ENCODE results near the gene CLMN.
"Not testable (repeated sequence)": the region's sequence is repeated elsewhere in the genome, so short reads cannot be mapped to it uniquely, and the experiment has no call there.

CLMN gene

DNA sequence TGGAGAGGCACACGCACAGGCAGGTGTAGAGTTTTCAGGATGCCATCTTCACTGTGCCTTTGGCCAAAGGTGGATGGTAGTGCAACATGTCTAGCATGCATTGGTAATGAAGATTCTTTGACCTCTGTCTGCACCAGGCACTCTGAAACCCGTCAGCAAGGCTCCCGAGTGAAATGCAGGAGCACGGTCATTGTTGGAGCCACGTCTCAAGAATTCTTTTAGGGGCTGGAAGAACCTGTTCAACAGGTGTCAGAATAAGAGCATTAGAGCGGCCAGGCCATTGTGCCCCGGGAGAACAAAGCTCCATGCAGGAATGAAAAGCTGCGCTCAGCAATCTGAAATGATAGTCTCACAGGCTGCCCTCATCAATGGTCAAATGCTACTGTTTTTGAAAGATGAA is 122.2 kb downstream of the CLMN start:
- DNase-seq (ENCODE audit: low read depth in 3 of 3, low spot score in 1 of 3): no peak

DNA sequence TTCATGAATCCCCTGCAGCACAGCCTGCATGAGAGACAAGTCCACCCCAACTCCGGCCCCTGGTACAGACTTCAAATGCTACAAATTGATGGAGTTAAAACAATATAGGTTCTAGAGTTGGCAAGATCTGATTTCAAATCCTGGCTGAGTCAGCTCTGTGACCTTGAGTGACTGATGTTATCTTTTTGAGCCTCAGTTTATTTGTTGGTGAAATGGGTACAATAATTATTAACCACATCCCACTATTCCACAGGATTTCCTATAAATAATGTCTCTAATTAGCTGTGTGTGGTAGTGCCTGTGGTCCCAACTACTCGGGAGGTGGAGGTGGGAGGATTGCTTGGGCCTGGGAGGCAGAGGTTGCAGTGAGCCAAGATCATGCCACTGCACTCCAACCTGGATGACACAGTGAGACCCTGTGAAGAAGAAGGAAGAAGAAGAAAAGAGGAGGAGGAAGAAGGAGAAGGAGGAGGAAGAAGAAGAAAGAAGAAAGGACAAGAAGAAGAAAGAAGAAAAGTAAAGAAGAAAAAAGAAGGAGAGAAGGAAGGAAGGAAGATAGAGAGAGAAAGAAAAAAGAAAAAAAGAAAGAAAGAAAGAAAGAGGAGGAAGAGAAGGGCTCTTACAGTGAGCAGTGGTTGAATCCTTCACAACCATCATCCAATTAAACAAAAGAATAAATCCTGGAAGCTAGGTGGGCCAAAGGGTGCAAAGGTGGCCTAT is 122.7 kb downstream of the CLMN start:
- DNase-seq (ENCODE audit: low read depth in 3 of 3, low spot score in 1 of 3): no peak

DNA sequence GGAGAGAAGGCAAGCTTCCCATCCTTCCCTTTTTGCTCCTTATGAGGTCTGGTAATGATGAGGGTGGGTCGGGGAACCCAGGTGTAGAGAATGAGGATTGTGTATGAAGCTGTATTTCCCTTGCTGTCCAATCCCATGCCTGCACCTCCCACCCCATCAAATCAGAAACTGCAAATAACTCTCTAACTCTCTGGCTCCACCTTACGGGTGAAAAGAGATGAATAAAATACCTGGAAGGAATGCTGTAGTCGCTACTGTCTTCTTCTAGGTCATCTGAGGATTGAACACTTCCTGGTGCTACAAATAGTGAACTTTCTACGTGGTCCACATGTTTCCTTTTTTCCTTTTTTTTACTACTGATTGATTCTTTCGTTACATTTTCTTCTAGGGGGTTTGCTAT is 123.4 kb downstream of the CLMN start:
- no peak for DNase-seq (ENCODE audit: low read depth in 3 of 3, low spot score in 1 of 3)

DNA sequence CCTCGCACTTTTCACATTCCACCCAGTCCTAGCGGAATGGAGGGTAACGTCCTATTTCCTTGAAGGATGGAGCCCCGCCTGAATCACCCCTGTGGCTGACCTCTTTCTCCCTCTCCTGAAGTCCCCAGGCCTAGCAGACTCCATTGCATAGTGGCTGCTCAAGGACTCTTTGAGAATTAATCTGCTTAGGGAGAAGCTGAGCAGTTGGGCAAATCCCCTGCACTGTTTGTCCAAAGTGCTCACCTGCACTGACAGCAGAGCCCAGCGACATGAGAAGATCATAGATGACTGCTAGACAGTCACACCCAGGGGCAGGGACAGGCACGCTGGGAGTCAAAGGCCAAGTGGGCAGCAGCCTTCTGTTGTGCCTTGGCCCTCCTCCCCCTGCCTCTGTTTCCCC is 124.7 kb downstream of the CLMN start:
- DNase-seq (ENCODE audit: low read depth in 3 of 3, low spot score in 1 of 3): no peak

DNA sequence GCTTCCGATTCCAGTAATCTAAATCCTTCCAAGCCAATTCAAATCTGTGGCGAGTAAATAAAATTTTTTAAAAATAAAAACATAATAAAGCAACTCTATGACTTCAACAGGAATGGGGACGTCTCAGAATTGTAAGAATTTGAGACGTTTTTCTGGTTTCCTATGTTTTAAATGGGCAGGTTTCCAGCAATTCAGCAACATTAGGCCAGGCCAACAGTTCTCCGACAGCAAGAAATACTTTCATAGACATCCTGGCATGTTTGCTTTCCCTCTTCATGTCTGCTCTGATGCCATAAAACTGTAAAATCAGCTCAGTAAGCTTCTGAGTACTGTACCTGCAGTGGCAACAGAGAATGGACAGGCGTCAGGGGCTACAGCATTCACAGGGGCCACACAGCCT is 126.6 kb downstream of the CLMN start:
- DNase-seq (ENCODE audit: low read depth in 3 of 3, low spot score in 1 of 3): no peak

DNA sequence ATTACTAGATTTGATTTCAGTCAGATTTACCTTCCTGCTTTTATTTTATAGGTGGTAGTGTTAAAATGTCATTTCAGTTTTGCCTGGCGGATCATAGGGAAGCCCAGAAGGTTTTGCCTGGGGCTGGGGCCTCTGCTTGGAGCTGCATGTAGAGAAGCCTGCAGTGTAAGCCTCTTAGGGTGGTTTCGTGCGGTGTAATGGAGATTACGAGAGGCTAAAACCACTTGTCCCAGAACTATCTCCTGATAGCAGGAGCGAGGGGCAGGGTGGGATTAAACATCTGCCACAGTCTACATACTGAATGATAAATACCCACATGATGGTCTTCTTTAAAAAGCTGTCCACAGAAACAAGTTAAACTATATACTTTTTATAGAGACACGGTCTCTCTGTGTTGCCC is 127.4 kb downstream of the CLMN start:
- DNase-seq (ENCODE audit: low read depth in 3 of 3, low spot score in 1 of 3): no peak

DNA sequence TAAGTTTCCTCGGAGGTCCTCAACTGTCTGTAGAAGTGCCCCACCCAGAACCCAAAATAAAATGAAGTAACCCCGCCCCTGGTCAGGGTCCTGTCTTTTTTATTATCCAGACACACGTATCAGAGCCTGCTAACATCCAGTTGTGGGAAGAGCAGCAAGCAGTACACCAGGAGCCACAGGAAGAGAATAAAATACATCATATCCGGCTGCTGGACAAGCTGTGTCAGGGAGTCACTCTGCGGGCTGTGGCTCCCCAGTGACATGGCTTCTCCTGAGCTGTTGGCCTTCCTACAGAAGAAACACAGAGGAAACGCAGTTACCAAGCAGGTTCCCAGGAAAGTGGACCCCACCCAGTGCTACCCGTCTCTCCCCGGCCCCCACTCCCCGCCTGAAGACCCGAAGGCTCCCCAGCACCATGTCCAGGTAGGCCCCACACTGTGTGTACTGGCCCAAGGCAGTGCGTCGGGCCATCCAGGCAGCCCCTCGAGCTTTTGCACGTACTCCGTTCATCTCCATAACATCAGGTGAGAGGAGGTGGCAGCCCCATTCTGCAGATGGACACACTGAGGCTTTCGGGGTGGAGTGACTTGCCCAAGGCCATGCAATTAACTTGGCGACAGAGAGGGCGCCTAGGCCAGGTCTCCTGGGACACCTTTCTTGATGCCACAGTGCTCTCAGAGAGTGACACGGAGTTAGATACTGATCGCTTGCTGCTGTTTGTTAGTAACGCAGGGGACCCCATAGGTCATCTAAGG is 128.1 kb downstream of the CLMN start:
- DNase-seq (ENCODE audit: low read depth in 3 of 3, low spot score in 1 of 3): no peak

DNA sequence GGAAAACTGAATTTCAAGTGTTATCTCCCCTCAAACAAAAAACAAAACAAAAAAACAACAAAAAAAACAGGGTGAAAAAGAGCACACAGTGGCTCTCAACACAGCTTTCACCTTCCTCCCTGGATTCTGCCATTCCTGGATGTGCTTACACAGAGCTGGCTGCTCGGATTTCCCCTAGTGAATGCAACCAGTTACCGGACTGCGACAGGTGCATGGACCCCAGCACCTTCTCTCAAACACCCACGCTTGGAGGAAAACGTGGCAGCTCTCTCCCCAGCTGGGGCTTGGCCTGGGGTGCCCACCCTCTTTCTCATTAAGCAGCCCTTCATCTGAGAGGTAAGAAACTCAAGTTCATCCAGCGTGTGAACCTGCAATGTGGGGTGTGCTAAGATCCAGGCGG is 128.9 kb downstream of the CLMN start:
- no peak for DNase-seq (ENCODE audit: low read depth in 3 of 3, low spot score in 1 of 3)

DNA sequence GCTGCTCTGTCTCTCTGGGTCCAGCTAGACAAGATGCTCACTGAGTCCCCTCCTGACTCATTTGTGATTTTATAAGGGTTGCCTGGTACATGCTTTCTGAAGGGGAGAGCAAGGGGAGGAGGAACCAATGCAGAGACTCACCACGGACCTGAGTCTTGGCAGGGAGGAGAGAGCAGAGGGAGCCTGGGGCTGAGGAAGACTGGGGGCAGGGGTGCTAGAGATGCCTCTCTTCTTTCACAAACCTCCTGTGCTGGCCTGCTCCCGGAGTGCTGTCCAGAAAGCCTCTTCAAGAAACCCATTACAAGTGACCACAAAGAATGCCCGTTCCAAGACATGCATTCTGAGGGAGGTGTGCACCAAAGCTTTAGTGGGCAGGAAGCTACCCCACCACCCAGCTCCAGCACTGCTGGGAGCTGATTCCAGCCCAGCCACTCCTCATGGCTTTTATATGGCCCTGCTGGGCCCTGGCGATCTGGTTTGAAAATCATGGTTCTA is 129.3 kb downstream of the CLMN start:
- no peak for DNase-seq (ENCODE audit: low read depth in 3 of 3, low spot score in 1 of 3)

DNA sequence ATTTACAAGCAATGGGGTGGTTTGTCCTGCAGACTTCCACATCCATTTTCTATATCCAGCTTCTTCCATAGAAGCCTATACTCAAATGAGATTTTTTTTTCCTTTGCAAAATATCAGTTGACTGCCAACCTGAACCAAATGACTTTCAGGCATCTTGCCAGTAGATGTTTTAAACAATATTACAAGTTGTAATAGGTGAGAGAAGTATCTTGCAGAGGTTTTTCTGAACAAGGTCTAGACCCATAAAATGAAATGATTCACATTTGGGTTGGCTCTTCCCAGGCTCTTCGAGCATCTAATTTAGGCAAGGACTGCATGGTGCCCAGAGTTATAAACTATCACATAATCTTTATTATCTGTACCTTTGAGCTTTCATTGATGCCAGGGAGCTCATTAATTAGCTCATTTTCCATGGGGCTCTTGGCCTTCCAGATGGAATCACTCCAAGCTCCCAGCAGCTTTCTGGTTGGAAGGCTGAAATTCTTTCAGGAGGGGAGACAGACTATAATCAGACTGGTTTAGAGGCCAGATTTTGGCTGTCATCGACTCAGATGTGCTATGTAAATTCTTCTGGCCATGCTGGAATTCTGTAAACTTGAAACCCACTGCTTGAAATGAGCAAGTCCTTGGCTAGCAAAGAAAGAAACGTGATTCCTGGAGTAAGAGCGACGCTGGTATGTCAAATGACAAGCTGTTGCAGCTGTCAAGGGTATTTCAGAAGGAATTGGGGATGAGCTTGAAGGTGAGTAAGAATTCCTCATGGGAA is 130.2 kb downstream of the CLMN start:
- DNase-seq (ENCODE audit: low read depth in 3 of 3, low spot score in 1 of 3): no peak

DNA sequence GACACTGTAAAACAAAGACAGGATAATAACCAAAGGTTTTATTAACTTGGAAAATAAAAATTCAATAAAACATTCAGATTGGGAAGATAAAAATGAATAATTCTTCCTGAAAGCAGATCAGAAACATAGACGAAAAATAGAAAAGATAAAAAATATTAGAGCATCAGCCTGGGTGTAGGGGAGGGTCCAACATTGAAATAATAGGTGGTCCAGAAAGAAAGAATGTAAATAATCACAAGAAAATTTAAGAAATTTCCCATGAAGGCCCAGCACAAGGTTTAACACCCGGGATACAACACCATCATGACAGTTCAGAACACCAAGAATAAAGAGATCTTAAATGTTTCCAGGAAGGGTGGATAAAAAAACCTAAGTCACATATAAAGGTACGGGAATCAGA is 131.3 kb downstream of the CLMN start:
- no peak for DNase-seq (ENCODE audit: low read depth in 3 of 3, low spot score in 1 of 3)

DNA sequence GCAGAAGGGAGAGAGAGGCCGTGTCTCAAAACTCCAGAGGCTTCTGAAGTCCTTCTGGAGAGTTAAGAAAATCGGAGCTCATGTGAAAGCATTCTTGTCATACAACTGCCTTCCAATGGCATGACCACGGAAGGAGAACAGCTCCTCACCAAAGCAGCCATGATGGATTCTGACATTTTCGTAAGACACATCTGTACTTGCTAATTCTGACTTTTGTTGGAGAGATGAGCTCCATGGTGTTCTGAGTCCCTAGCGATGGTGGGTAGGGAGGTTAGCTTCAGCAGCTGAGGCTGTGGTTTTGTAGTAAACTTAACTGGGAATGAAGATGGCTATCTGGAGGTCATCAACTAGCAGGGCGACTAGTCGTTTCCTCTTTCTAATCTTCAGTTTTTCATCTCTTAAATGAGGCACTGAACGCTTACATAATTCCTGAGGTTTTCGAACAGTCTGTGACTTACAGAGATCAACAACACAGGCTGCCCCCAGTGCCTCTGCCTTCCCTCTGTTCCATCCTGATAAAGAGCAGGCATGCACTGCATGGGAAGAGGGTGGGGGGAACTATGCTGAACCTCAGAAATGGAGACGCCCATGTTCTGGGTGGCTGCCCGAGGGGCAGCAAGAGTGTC is 133.8 kb downstream of the CLMN start:
- no peak for DNase-seq (ENCODE audit: low read depth in 3 of 3, low spot score in 1 of 3)

DNA sequence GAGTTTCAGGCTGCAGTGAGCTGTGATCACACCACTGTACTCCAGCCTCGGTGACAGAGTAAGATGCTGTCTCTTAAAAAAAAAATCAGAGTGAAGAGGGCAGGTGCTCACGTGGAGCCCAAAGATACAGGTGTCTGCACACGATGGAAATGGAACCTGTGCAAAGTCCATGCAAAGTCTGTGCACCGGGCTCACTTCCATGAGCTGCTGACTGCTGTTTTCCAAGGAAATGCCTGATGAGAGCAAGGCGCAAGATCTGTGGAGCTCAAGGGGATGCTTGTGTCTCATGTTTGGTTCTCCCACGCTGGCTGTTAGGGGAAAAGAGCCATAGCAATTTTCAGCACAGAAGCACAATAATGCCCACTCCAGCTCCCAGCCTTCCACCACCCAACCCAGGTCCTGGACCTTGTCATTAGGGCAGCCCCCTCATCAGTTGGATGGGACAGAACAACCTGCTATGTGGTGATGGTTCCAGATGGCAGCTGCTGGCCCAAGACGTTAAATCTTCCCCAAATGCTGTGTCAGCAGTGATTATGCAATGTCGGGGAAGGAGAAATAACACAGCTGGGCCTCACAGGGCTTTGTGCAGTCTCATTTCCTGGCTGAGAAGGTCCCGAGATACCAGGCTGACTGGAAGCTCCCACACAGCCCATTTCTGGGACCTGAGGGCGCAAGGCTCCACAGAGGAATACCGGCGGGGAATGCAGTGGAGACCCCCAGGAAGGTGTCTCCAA is 134.5 kb downstream of the CLMN start:
- DNase-seq (ENCODE audit: low read depth in 3 of 3, low spot score in 1 of 3): no peak

DNA sequence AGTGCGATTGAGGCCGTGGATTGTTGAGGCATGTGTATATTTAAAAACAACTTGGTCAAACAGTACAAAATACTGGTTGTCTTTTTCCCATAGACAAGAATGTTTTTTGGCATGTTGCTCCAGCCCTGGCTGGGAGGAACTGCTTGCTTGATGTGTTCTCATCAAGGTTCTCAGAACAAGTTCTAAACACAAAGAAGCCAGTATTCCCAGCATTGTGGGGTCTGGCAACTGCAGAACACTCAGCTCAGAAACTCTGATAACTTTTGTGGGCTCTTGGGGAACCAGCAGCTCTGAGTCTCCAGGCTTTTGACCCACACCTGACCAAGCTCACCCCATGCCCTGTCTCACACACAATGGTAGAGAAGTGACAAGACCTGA is 135.3 kb downstream of the CLMN start:
- no peak for DNase-seq (ENCODE audit: low read depth in 3 of 3, low spot score in 1 of 3)

DNA sequence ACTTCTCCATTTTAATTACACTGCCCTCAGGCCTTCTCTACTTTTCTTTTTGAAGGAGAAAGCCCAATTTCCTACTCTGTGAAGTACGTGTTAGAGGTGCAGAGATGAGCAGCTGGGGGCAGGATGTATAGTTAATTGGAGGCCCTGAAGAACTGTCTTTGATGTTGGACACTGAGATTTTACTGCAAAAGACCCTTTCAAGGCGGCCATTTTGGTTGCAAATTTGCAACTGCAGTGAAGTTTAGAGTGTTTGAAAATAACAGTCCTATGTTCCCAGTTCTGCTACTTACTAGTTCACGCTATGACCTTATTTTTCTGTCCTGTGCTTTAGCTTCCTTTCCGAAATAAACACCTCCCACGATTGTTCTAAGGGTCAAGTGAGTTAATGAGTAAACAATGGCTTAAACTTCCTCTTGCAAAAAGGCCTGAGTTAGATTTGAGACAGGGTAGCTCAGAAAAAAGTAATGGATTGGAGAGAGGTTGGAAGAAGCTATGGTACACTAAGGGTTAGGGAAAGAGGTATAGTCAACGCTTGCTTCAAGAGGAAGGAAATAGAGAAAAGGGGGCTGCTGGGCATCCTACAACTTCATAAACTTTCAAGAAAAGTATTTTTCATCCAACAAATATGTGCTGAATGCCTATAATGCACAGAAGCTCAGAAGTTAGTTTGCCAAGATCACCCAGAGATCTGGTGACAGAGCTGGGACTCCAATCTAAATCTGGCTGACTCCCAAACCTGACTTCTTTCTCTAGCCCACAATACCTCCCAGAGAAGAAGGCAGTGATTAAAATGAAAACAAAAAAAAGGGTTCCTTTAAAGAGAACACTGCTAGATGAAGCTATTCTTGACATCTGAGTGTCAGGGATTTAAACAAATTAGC is 135.9 kb downstream of the CLMN start:
- DNase-seq (ENCODE audit: low read depth in 3 of 3, low spot score in 1 of 3): no peak

DNA sequence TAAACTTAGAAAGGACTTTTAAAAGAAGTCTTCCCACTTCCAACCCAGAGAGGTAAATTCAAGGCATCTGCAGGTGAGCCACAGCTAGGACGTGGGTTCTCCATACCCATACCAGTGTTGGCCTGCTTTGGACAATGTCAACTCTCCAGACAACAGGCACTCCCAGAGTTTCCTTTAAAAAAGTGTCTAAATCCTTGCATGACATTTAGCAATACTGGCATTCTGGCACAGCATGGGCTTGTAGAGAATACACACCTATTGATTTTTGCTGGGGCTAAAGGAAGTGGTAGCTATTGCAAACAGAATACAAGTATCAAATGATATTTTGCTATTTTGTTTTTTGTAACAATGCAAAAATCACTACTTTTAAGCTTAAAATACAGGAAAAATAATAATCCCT is 136.6 kb downstream of the CLMN start:
- no peak for DNase-seq (ENCODE audit: low read depth in 3 of 3, low spot score in 1 of 3)

DNA sequence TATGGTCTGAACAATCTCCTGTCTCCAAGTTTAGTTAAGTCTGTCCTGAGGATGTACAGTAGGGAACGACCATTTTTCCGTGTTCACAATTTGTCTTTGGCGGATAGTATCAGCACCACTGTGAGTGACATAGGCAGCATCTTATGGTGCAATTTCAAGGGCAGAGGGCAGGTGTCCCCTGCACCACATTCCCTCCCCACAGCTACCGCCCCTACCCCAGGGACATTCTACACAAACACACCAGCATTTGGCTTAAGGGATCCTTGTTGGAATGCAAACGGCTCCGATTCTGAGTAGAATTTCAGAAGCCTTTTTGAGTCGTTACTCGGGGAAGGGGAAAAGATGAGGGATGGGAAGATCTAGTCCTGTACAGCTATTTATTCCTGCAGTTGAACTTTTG is 137.3 kb downstream of the CLMN start:
- DNase-seq (ENCODE audit: low read depth in 3 of 3, low spot score in 1 of 3): no peak

DNA sequence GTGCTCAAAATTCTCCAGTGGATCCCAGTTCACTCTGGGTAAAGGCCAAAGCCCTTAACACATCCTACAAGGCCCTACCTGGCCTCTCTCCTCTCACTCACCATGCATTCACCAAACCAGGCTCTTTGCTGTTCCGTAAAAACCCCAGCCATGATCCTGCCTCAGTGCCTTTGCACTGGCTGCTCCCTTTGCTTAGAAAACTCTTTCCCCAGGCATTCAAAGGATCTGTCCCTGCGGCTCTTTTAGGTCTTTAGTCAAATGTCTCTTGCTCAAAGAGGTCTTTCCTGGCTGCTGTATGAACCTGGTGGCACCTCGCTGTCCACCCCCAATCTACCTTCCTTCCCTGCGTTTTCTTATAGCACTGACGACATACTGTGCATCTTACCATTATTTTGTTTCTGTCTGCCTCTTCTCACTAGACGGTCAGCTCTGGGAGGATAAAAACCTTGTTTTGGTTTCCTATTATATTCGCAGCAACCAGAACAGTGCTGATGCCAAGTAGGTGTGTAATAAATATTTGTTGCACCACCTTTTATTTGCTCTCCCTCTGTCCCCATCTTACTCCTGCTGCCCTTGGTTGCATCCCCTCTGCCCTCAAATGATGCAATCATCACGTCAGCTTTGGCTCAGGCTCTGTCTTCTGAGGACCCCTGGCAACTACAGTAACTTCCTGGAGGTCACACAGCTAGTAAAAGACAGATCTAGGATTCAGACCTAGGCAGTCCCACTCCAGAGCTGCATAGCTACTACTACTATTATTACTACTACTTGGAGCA is 138.6 kb downstream of the CLMN start:
- no peak for DNase-seq (ENCODE audit: low read depth in 3 of 3, low spot score in 1 of 3)

DNA sequence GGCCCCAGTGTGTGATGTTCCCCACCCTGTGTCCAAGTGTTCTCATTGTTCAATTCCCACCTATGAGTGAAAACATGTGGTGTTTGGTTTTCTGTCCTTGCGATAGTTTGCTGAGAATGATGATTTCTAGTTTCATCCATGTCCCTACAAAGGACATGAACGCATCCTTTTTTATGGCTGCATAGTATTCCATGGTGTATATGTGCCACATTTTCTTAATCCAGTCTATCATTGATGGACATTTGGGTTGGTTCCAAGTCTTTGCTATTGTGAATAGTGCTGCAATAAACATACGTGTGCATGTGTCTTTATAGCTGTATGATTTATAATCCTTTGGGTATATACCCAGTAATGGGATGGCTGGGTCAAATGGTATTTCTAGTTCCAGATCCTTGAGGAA is 144.0 kb downstream of the CLMN start:
- not testable (repeated sequence) for DNase-seq (ENCODE audit: low read depth in 3 of 3, low spot score in 1 of 3)

Data from stimulated activated CD4-positive, alpha-beta T cell treated with anti-CD3 and anti-CD28 coated beads, TNF-alpha, amount 100 ng/mL, for 1 hour (primary cell).